Kidney (tissue), 14 donors: ENCODE results near the gene AP2B1. TPM values are rescaled to one million over a fixed set of nuclear protein-coding genes. Genes with fewer than 3 reads are reported as not detected.
A peak's percentile ranks its signal among the peaks of the same experiment; 100 is the strongest.

Experiments used
- DNase-seq, 5 donors: peaks; one replicate each; pipeline ENCODE4 v3.0.0-alpha.2; 2013 to 2020
- FAIRE-seq: peaks from 2 replicates; lab custom pipeline; 2012; peaks lifted over from hg19 to GRCh38; lab: Jason Lieb, UNC
- H3K27ac ChIP-seq, 2 donors: one replicate each; pipeline ENCODE4 v1.7.0; 2013; ENCODE audit warnings: low read depth in 2 of 2, low read length in 2 of 2, inconsistent platforms in 1 of 2
- H3K27me3 ChIP-seq: one replicate; pipeline ENCODE4 v1.7.1; 2013; ENCODE audit warnings: low read length, inconsistent platforms; ENCODE audit not compliant: control insufficient read depth, insufficient read depth
- H3K36me3 ChIP-seq, 3 donors: one replicate each; pipeline versions ENCODE4 v1.7.0 to v1.7.1; 2013; ENCODE audit warnings: low read length in 3 of 3, control low read depth in 1 of 3, inconsistent platforms in 1 of 3; ENCODE audit not compliant: insufficient read depth in 3 of 3, control insufficient read depth in 2 of 3
- H3K4me1 ChIP-seq, 3 donors: one replicate each; pipeline versions ENCODE4 v1.7.0 to v1.7.1; 2013; ENCODE audit warnings: low read length in 3 of 3, inconsistent platforms in 1 of 3, low read depth in 1 of 3; ENCODE audit not compliant: control insufficient read depth in 2 of 3, insufficient read depth in 2 of 3
- H3K4me3 ChIP-seq, 3 donors: one replicate each; pipeline versions ENCODE4 v1.7.0 to v1.8.1; 2013; ENCODE audit warnings: low read length in 3 of 3, control low read depth in 1 of 3, inconsistent platforms in 1 of 3
- H3K9ac ChIP-seq, 3 donors: one replicate each; pipeline versions ENCODE4 v1.7.0 to v1.7.1; 2013; ENCODE audit warnings: low read length in 3 of 3, control low read depth in 1 of 3, inconsistent platforms in 1 of 3
- H3K9me3 ChIP-seq, 3 donors: one replicate each; pipeline versions ENCODE4 v1.7.0 to v1.7.1; 2013; ENCODE audit warnings: low read length in 3 of 3, control low read depth in 1 of 3, inconsistent platforms in 1 of 3; ENCODE audit not compliant: control insufficient read depth in 2 of 3, insufficient read depth in 1 of 3
- intact Hi-C: fragments of 100-400 bp; cut with DNase I; formaldehyde crosslinking; loops from one replicate; pipeline ENCODE4 v1.11.1; 2022
- polyA plus RNA-seq: library from polyadenylated mRNA; stranded (reverse); fragments of 350-450 nt; fragmentation: Illumina TruSeq; extraction: RNeasy Lipid Tissue Mini Kit (QIAGEN cat#74804); gene quantifications from one replicate; pipeline ENCODE4 v1.2.3, GENCODE V29; 2014; ENCODE audit warnings: low read depth, low replicate concordance; ENCODE audit not compliant: insufficient read depth
- total RNA-seq: library from RNA; stranded (reverse); fragmentation: NEBNext Ultra II Directional; extraction: Animal tissue kit (Norgen Biotek cat#: 25700); gene quantifications from one replicate; pipeline ENCODE4 v1.2.1, GENCODE V29; 2021
- TF ChIP-seq, protein P1 (sequence below): IDR thresholded peaks from 3 replicates; pipeline ENCODE4 v1.5.1; 2012; ENCODE audit warnings: mild to moderate bottlenecking, moderate library complexity, borderline replicate concordance; ENCODE audit not compliant: insufficient read depth; ENCODE audit errors: extremely low read depth
- donor health status: control.
- donor health status: control.
- donor health status: control.
- donor health status: control.
- donor health status: control.
- donor health status: DM: yes; HTN: yes; CAD: no.
- donor health status: Normal renal cell carcinoma (clear cell type).

AP2B1 gene
- total and polyA plus RNA-seq, 2 donors from 2014 or later: 74.0 to 242 TPM

DNA sequence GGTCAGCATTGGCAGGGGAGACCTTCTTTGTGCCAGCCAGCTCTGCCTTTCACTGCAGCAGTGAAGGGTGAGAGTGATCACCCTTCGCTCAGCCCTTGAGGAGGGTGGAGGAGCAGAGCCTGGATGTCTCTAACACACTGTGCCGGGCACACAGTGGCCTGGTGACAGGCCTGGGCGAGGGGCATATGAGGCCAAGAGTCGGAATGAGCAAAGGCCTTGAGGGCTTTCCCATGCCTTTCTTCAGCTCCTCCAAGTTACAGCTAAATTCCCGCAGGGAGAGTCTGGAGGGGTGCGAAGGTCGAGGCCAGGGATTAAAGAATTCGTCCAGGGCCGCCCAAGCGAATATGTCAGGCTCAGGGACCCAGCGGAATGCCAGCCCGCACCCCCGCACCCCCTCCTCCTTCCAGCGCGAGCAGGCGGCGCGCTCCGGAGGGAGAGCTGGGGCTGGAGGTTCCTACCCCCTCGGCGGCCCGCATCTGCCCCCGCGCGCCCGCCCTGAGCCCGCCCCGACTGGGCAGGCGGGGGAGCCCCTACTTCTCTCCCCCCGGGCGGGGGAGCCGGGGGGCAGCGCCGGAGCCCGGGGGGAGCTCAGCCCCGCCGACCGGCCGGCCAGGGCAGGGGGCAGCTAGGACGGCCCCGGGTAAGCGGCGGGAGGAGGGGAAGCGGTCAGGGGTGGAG lies 144.3 kb downstream of the AP2B1 start, which contains the start of gene RASL10B:
TSS of gene RASL10B (plus strand) at position 401 of the 678 bp plus-strand sequence. CDS start 3,546 bp downstream, outside the sequence.
- TF ChIP-seq, protein P1, sequence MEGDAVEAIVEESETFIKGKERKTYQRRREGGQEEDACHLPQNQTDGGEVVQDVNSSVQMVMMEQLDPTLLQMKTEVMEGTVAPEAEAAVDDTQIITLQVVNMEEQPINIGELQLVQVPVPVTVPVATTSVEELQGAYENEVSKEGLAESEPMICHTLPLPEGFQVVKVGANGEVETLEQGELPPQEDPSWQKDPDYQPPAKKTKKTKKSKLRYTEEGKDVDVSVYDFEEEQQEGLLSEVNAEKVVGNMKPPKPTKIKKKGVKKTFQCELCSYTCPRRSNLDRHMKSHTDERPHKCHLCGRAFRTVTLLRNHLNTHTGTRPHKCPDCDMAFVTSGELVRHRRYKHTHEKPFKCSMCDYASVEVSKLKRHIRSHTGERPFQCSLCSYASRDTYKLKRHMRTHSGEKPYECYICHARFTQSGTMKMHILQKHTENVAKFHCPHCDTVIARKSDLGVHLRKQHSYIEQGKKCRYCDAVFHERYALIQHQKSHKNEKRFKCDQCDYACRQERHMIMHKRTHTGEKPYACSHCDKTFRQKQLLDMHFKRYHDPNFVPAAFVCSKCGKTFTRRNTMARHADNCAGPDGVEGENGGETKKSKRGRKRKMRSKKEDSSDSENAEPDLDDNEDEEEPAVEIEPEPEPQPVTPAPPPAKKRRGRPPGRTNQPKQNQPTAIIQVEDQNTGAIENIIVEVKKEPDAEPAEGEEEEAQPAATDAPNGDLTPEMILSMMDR: no peak
- Histone ChIP-seq H3K9ac (peak within 1 kb of the TSS in 1 of 3 donors; percentile 53), H3K36me3 (peaks cover 0 to 2% (median 0%) of the 10 kb centered on the region in 3 donors), H3K27ac (no peak within 1 kb of the TSS), H3K9me3 (no peaks in the 10 kb centered on the region), H3K4me1 (peaks cover 0 to 12% (median 12%) of the 10 kb centered on the region in 3 donors), H3K4me3 (peak within 1 kb of the TSS; percentile 44 to 59 (median 48)), H3K27me3 (no peaks in the 10 kb centered on the region)
- FAIRE-seq (no peak), DNase-seq (peak; percentile 70 to 90 (median 78))
- intact Hi-C loops: no loop called here

DNA sequence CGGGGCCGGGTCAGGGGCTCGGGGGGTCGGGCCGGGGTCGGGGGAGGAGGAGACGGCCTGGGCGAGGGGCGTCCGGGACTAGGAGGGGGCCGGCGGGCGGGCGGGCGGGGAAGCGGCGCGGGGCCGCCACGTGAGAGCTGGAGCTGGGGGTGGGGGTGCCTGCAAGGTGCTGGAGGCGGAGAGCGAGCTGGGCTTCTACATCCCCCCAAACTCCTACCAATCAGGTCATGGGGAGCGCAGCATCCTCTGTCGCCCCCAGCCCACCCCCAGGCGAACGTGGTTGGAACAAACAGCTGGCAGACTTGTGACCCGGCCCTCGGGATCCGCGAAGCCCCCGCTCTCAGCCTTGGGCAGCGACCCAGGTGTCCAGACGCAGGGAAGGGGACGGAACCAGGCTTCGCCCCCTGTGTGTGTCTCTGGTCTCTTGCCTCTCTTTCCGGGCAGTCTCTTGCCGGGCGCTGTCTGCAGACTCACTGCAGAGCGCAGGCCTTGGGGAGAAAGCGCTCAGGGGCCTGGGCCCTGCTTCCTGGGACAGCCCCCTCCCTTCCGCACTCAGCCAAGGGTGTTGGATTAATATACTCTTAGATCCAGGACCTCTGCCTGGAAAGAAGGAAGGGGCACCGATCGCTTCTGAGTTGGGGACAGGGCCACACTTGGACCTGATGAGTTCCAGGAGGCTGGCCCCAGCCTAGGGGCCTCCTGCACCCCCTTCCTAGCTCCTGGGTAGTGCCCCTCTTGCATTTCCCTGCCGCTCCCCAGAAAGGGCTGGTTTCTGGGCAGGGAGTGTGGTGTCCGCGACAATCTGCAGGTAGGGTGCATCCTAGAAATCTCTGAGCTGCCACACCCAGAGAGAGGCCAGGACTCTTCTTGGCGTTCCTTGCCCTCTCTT lies 145.0 kb downstream of the AP2B1 start:
- DNase-seq (peak in 4 of 5 donors; percentile 36 to 79 (median 52)), FAIRE-seq (no peak)
- peaks cover 0 to 2% (median 0%) of the 10 kb centered on the region in 3 donors for H3K36me3 ChIP-seq
- H3K27ac ChIP-seq: no peak overlapping the region
- peaks cover 0 to 12% (median 5%) of the 10 kb centered on the region in 3 donors for H3K4me1 ChIP-seq
- H3K9ac ChIP-seq: no peak overlapping the region
- intact Hi-C loops: no loop called here
- no peaks in the 10 kb centered on the region for H3K27me3 ChIP-seq
- no peaks in the 10 kb centered on the region for H3K9me3 ChIP-seq
- peak overlapping the region in 2 of 3 donors; percentile 40 to 48 for H3K4me3 ChIP-seq
- TF ChIP-seq, protein P1: no peak

DNA sequence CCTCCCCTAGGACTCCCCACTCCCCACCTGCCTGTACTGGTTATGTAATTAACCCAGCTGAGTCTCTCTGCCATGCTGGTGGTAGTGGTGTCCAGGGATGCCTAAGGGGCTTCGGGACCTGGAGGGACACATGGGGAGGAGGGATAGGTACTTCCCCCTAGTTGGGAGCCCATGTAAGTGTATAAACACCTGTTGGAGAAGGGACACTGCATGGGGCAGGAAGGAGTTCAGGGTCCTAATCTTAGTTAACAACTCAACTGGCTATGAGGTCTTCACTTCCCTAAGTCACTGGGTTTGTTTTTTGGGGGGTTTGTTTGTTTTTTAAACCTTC lies 145.6 kb downstream of the AP2B1 start:
- no peak overlapping the region for H3K9ac ChIP-seq
- no peaks in the 10 kb centered on the region for H3K9me3 ChIP-seq
- no peaks in the 10 kb centered on the region for H3K27me3 ChIP-seq
- DNase-seq (no peak), FAIRE-seq (no peak)
- TF ChIP-seq, protein P1: no peak
- peaks cover 0 to 12% (median 5%) of the 10 kb centered on the region in 3 donors for H3K4me1 ChIP-seq
- intact Hi-C loops: no loop called here
- no peak overlapping the region for H3K27ac ChIP-seq
- H3K4me3 ChIP-seq: no peak overlapping the region
- H3K36me3 ChIP-seq: no peaks in the 10 kb centered on the region
